Panc1 (cell line): ENCODE data around the gene CHD6. TPM values are rescaled to one million over a fixed set of nuclear protein-coding genes. Genes with fewer than 3 reads are reported as not detected.

Experiments used
- ATAC-seq: fragments of 200-7000 bp; cut with Tn5 transposase; 2 replicates; pipeline ENCODE4 v1.9.1; 2020; ENCODE audit warnings: mild to moderate bottlenecking, moderate library complexity
- BruUV-seq: library from RNA; stranded (reverse); fragments of 400-500 nt; replicated peaks from 2 replicates; lab custom pipeline; 2021; lab: Mats Ljungman, UMichigan
- CTCF ChIA-PET: fragments of 300-600 bp; sonication (Branson Sonifier 250); formaldehyde crosslinking; loops from one replicate; lab custom pipeline; 2022; ENCODE audit warnings: antibody characterized with exemption; lab: Charles Lee
- POLR2A ChIA-PET: fragments of 300-600 bp; sonication (Branson Sonifier 250); formaldehyde crosslinking; loops from one replicate; lab custom pipeline; 2022; ENCODE audit warnings: antibody characterized with exemption; lab: Charles Lee
- DNase-seq: peaks from one replicate; pipeline ENCODE4 v3.0.0-alpha.2; 2010; ENCODE audit warnings: low read depth, low spot score
- H3K27ac ChIP-seq: 2 replicates; pipeline ENCODE4 v1.5.1; 2011; ENCODE audit warnings: mild to moderate bottlenecking, low read length, inconsistent platforms
- H3K27me3 ChIP-seq: fragments of 200-500 bp; sonication (Bioruptor generic); 2 replicates; pipeline ENCODE4 v1.6.0; 2014; ENCODE audit warnings: low read length, inconsistent platforms; ENCODE audit not compliant: control insufficient read depth, insufficient read depth
- H3K36me3 ChIP-seq: fragments of 200-500 bp; sonication (Bioruptor generic); 2 replicates; pipeline ENCODE4 v1.5.1; 2014; ENCODE audit warnings: inconsistent platforms, mild to moderate bottlenecking, low read length, moderate library complexity; ENCODE audit not compliant: control insufficient read depth, insufficient read depth
- H3K4me1 ChIP-seq: 2 replicates; pipeline ENCODE4 v1.5.1; 2011; ENCODE audit warnings: inconsistent platforms, mild to moderate bottlenecking, low read length, moderate library complexity; ENCODE audit not compliant: control insufficient read depth, insufficient read depth
- H3K4me3 ChIP-seq, 2 experiments: 2 replicates each; pipeline ENCODE4 v1.5.1; 2011 to 2012; ENCODE audit warnings: low read depth in 2 of 2, low read length in 2 of 2, mild to moderate bottlenecking in 2 of 2, inconsistent platforms in 1 of 2, moderate library complexity in 1 of 2
- H3K9me3 ChIP-seq: fragments of 200-500 bp; sonication (Bioruptor generic); 2 replicates; pipeline ENCODE4 v1.5.1; 2014; ENCODE audit warnings: low read depth, mild to moderate bottlenecking, inconsistent platforms, low read length, moderate library complexity; ENCODE audit not compliant: control insufficient read depth, insufficient read depth
- POLR2AphosphoS5 ChIP-seq: IDR thresholded peaks from 2 replicates; pipeline ENCODE4 v1.6.1; 2012; ENCODE audit warnings: mild to moderate bottlenecking, low read depth, low read length, moderate library complexity
- SIN3A ChIP-seq: IDR thresholded peaks from 2 replicates; pipeline ENCODE4 v1.6.1; 2012; ENCODE audit warnings: low read depth, mild to moderate bottlenecking, low read length, moderate library complexity, borderline replicate concordance; ENCODE audit not compliant: insufficient read depth
- TCF7L2 ChIP-seq: IDR thresholded peaks from 2 replicates; pipeline ENCODE4 v1.6.1; 2011; ENCODE audit warnings: mild to moderate bottlenecking, low read depth, low read length, inconsistent platforms
- in situ Hi-C: cut with HindIII; loops from 2 replicates; pipeline ENCODE4 v1.10.0; 2016; ENCODE audit warnings: low sequenced_read_pairs, low pct_unique_long_range_greater_than_20kb
- intact Hi-C: fragments of 100-400 bp; cut with micrococcal nuclease; formaldehyde crosslinking; loops from one replicate; pipeline ENCODE4 v1.10.0; 2022; ENCODE audit not compliant: unreplicated experiment
- total RNA-seq: library from RNA; stranded (reverse); gene quantifications from one replicate; pipeline ENCODE4 v1.2.1, GENCODE V29; 2021; ENCODE audit not compliant: unreplicated experiment
- TF ChIP-seq, protein P1 (sequence below): fragments of 450-650 bp; IDR thresholded peaks from 2 replicates; pipeline ENCODE4 v1.5.1; 2017; ENCODE audit warnings: mild to moderate bottlenecking
- TF ChIP-seq, protein P2 (sequence below), 2 experiments: IDR thresholded peaks; 2 replicates each; pipeline ENCODE4 v1.6.1; 2011 to 2012; ENCODE audit warnings: low read depth in 2 of 2, control low read depth in 1 of 2, low read length in 1 of 2, mild to moderate bottlenecking in 1 of 2, moderate library complexity in 1 of 2; ENCODE audit not compliant: insufficient read depth in 1 of 2

Gene CHD6
- total RNA-seq, 1 experiment from 2014 or later, result 21.3 TPM

- no peak overlapping the region for H3K27ac ChIP-seq
- no peaks in the 10 kb centered on the region for H3K36me3 ChIP-seq
- no peak for DNase-seq
- peaks cover 33% of the 10 kb centered on the region for H3K9me3 ChIP-seq
- POLR2A ChIA-PET, result no interaction called here
- no TSS peak for BruUV-seq
- in situ Hi-C loops (no loop called here), intact Hi-C loops (no loop called here)
- no peak for TF ChIP-seq TCF7L2
- TF ChIP-seq, protein P1, sequence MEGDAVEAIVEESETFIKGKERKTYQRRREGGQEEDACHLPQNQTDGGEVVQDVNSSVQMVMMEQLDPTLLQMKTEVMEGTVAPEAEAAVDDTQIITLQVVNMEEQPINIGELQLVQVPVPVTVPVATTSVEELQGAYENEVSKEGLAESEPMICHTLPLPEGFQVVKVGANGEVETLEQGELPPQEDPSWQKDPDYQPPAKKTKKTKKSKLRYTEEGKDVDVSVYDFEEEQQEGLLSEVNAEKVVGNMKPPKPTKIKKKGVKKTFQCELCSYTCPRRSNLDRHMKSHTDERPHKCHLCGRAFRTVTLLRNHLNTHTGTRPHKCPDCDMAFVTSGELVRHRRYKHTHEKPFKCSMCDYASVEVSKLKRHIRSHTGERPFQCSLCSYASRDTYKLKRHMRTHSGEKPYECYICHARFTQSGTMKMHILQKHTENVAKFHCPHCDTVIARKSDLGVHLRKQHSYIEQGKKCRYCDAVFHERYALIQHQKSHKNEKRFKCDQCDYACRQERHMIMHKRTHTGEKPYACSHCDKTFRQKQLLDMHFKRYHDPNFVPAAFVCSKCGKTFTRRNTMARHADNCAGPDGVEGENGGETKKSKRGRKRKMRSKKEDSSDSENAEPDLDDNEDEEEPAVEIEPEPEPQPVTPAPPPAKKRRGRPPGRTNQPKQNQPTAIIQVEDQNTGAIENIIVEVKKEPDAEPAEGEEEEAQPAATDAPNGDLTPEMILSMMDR, result no peak
- TF ChIP-seq POLR2AphosphoS5, result no peak
- no peak for TF ChIP-seq SIN3A
- TF ChIP-seq, protein P2, sequence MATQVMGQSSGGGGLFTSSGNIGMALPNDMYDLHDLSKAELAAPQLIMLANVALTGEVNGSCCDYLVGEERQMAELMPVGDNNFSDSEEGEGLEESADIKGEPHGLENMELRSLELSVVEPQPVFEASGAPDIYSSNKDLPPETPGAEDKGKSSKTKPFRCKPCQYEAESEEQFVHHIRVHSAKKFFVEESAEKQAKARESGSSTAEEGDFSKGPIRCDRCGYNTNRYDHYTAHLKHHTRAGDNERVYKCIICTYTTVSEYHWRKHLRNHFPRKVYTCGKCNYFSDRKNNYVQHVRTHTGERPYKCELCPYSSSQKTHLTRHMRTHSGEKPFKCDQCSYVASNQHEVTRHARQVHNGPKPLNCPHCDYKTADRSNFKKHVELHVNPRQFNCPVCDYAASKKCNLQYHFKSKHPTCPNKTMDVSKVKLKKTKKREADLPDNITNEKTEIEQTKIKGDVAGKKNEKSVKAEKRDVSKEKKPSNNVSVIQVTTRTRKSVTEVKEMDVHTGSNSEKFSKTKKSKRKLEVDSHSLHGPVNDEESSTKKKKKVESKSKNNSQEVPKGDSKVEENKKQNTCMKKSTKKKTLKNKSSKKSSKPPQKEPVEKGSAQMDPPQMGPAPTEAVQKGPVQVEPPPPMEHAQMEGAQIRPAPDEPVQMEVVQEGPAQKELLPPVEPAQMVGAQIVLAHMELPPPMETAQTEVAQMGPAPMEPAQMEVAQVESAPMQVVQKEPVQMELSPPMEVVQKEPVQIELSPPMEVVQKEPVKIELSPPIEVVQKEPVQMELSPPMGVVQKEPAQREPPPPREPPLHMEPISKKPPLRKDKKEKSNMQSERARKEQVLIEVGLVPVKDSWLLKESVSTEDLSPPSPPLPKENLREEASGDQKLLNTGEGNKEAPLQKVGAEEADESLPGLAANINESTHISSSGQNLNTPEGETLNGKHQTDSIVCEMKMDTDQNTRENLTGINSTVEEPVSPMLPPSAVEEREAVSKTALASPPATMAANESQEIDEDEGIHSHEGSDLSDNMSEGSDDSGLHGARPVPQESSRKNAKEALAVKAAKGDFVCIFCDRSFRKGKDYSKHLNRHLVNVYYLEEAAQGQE (IDR thresholded peaks at IDR 0.05; ENCODE audit: insufficient read depth in 1 of 2, low read depth in 2 of 2, low read length in 1 of 2), result no peak
- ATAC-seq, result no peak
- no peaks in the 10 kb centered on the region for H3K27me3 ChIP-seq
- CTCF ChIA-PET, result no interaction called here
- no peaks in the 10 kb centered on the region for H3K4me1 ChIP-seq
- H3K4me3 ChIP-seq, result no peak overlapping the region
Observed at GRCh38 chr20:41598719-41599118, 19.5 kb downstream of the CHD6 start.

- ChIA-PET CTCF (no interaction called here), POLR2A (no interaction called here)
- Histone ChIP-seq H3K36me3 (no peaks in the 10 kb centered on the region), H3K4me1 (no peaks in the 10 kb centered on the region), H3K27ac (no peak overlapping the region), H3K27me3 (no peaks in the 10 kb centered on the region), H3K4me3 (no peak overlapping the region), H3K9me3 (peaks cover 19% of the 10 kb centered on the region)
- ATAC-seq (no peak), DNase-seq (no peak)
- TF ChIP-seq SIN3A, result no peak
- in situ Hi-C loops (no loop called here), intact Hi-C loops (no loop called here)
- no TSS peak for BruUV-seq
Observed at GRCh38 chr20:41594514-41595322, 23.5 kb downstream of the CHD6 start.
